Measurements from ENCODE around the gene PRIM2.

- TF ChIP-seq PHF8 (IDR thresholded peaks at IDR 0.05; ENCODE audit: borderline replicate concordance, low read depth), result no peak
- TF ChIP-seq CTCF (IDR thresholded peaks at IDR 0.05), result no peak
- TF ChIP-seq RARB (CRISPR knock-in tag; IDR thresholded peaks at IDR 0.05), result no peak
- no peak for TF ChIP-seq POLR2A (IDR thresholded peaks at IDR 0.05; ENCODE audit: low read length)
- TF ChIP-seq ZNF302 (CRISPR knock-in tag; IDR thresholded peaks at IDR 0.05), result no peak
These were observed 106.0 kb downstream of the PRIM2 start for GRCh38 chr6:57423468-57423867.

Data from A549 (cell line).